Stimulated activated CD8-positive, alpha-beta memory T cell treated with anti-CD3 and anti-CD28 coated beads, Interleukin-4, amount 100 ng/mL, for 4 hours (primary cell): ENCODE results near the gene PAQR4.
A peak's percentile ranks its signal among the peaks of the same experiment; 100 is the strongest.

Experiments
- DNase-seq, 2 donors: peaks; one replicate each; pipeline ENCODE4 v3.0.0-alpha.2; 2020; ENCODE audit warnings: low read depth in 2 of 2, low spot score in 1 of 2

The PAQR4 gene

DNA sequence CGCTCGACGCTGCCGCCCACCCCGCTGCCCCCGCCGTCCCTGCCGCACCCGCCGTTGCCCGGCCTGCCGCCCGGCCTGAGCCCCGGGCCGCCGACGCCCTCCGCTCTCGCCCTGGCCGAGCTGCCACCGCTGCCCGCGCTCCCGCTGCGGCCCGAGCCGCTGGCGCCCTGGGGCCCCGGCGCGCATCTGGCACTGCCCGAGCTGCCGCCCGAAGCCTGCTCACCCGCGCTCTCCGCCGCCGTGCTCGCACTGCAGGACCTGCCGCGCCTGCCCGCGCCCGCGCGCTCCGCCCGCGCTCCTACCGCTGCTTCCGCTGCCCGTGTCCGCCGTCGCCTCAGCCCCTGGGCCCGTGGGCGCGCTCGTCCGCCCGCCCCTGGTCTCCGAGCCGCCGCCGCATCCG is 35.2 kb downstream of the PAQR4 start:
- no peak for DNase-seq

DNA sequence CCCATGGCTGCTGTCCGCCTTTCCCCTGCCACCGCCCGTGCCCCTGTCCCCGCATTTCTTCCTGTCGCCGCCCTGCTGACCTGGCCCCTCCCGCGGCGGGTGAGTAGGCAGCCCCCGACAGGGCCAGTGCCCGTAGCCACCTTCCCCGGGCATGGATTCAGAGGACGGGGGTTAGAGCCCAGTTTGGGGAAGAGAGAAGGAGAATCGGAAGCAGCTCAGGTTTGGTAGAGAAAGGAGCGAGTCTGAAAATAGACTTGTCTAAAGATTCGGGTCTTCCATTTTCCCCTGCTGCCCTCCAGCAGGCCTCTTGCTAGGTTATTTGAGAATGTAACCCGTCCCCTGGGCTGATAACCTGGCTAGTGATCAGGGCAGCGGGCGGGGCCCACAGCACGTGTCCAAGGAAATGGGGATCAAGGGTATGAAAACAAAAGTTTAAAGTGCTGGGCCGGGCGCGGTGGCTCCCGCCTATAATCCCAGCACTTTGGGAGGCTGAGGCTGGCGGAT is 35.7 kb downstream of the PAQR4 start:
- no peak for DNase-seq

DNA sequence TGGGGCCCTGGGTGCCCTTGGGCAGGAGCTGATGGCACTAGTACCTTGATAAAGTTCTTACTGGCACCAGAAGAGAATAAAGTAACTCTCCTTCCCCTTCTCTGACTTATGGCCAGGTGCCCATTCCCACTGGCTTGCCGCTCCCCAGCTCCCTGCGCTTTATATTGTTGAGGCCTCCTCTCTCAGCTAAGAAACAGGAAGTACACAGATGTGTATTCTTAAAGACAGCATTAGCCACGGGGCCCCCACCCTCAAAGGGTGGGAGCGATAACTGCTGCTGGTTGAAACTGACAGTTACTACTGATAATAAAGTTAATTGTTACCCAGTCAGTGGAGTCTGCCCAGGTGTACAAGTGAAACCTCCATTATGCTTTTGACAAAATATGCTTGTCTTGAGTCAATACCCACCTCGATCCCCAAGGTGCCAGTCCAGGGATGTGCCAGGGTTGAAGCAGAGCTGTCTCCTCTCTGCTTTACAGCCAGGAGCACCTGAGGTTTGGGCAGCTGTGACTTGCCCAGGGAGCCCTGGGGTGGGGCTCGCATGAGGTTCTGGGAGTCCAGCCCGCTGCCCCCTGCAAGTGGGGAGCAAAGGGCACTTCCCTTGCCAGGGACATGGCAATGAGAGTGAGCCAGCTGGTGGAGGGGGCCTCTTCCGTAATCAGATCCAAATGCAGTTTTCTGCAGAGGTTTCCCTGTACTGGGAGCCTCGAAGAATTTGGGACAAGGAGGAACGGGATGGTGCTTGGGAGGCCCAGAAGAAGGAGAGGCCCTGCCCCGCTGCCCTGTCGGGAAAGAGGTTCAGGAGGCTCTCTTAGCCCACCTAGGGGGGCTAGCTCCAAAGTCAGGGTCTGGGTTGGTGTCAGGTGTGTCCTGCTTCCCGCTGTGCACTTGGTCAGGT is 38.2 kb downstream of the PAQR4 start:
- DNase-seq = no peak

- DNase-seq = no peak
Measured at GRCh38 chr16:3007957-3008689, 39.0 kb downstream of the PAQR4 start.

DNA sequence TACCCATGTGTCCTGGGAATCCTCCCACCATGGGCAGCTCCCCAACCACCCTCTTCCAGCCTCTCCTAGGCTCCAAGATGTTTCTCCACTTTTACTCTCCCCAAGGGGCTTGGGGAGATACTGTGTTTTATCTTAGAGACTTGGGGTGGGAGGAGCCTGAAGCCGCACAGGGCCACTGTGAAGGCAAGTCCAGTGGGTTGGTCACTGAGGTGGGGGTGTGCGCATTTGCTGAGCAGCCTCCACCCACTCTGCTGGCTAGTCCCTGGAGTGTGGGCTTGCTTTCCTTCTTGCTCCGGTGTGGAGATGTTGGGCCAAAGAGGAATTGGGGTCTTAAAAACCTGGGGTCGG is 39.5 kb downstream of the PAQR4 start:
- no peak for DNase-seq

- no peak for DNase-seq
Measured at GRCh38 chr16:3009568-3010390, 40.6 kb downstream of the PAQR4 start.

- no peak for DNase-seq
Measured at GRCh38 chr16:3010510-3010909, 41.4 kb downstream of the PAQR4 start.

DNA sequence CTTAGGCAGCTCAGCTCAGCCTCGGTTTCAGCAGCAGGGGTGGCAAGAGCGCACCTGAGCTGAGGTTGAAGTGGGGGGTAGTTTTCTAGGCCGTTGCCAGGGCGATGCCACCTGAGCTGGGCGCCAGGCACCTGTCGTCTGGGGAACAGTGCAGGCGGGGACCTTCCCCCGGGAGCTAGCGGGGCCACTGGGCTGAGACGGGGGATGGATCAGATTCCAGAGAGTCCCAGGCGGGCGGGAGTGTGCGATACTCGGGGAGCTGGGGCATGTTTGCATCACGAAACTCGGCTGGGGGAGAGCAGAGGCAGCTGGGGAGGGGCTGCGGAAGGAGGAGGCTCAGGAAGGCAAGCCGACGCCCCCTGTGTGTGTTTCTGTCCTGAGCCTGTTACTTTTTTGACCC is 43.1 kb downstream of the PAQR4 start:
- no peak for DNase-seq

GRCh38 chr16:3012828-3013420 is 43.8 kb downstream of the PAQR4 start, which contains the start of gene CLDN9:
Gene CLDN9 (plus strand): TSS chr16:3012923. CDS start chr16:3013363, 440 bp downstream.
- no peak for DNase-seq

- DNase-seq = no peak
Measured at GRCh38 chr16:3013491-3013951, 44.4 kb downstream of the PAQR4 start.

- DNase-seq = no peak
Measured at GRCh38 chr16:3013998-3014690, 45.0 kb downstream of the PAQR4 start.

- DNase-seq = no peak
Measured at GRCh38 chr16:3014971-3015370, 45.8 kb downstream of the PAQR4 start.

- no peak for DNase-seq
Measured at GRCh38 chr16:3015865-3016521, 46.8 kb downstream of the PAQR4 start.

- no peak for DNase-seq
Measured at GRCh38 chr16:3017344-3017743, 48.2 kb downstream of the PAQR4 start.

- no peak for DNase-seq
Measured at GRCh38 chr16:3017794-3018506, 48.8 kb downstream of the PAQR4 start, which contains the start of gene CLDN6. Gene CLDN6 (minus strand): TSS chr16:3018183. CDS start chr16:3016021, 2,162 bp downstream.

GRCh38 chr16:3019594-3020246 is 50.6 kb downstream of the PAQR4 start:
- no peak for DNase-seq

- peak in 1 of 2 donors; percentile 54 for DNase-seq
Measured at GRCh38 chr16:3020247-3020603, 51.1 kb downstream of the PAQR4 start, which contains the start of gene TNFRSF12A. Gene TNFRSF12A (plus strand): TSS chr16:3020368. CDS start chr16:3020398, 30 bp downstream.
